HG03520 (cell line): ENCODE results near the gene INTS12.
"Not testable (repeated sequence)": the region's sequence is repeated elsewhere in the genome, so short reads cannot be mapped to it uniquely, and the experiment has no call there.

Experiments
- ATAC-seq: cut with Tn5 transposase; IDR thresholded peaks from one replicate; pipeline ENCODE4 v1.9.1; 2021; ENCODE audit warnings: mild to moderate bottlenecking, moderate library complexity; ENCODE audit not compliant: unreplicated experiment

Gene INTS12, protein sequence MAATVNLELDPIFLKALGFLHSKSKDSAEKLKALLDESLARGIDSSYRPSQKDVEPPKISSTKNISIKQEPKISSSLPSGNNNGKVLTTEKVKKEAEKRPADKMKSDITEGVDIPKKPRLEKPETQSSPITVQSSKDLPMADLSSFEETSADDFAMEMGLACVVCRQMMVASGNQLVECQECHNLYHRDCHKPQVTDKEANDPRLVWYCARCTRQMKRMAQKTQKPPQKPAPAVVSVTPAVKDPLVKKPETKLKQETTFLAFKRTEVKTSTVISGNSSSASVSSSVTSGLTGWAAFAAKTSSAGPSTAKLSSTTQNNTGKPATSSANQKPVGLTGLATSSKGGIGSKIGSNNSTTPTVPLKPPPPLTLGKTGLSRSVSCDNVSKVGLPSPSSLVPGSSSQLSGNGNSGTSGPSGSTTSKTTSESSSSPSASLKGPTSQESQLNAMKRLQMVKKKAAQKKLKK

DNA sequence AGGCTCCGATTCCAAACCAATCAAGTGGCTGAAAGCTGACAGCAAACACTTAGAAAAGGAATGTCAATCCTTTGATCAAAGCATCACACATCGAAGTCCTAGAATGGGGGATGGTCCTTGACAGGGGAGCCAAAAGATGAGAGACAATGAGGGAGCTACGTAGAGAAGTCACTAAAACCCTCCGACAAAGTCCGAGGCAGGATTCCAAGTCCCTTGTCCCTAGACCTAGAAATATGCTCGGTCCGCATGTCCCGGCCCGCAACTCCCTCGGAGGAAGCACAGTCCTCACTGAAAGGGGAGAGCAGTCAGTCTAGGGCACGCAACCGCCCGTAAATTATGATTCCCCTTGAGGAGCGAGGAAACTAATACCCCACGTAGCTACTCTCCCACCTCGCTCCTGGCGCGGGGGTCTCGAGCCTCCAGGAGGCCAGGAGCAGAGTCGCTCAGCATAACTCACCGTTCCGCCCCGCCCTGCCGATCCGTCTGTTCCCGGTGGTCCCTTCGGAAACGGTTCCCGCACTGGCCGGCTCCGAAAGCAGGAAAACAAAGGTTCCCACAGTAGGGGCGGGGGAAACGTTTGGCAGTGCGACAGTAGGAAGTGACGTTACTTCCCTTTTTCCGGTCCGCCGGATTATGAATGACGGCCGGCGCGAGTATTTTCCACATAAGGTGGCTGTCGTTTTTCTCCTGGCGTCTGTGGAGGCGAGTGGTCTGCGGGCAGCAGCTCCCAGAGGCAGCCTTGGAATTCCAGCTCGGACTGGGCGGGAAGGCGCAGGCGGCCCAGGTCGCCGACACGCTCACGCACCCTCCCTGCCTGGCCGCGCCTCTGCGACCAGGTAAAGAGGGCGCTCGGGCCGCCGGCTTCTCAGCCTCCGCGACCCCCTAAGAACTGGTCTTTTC is at the start of gene INTS12, which contains the start of gene GSTCD:
INTS12 (minus strand) TSS at position 509 of the 900 bp plus-strand sequence. CDS start 8,684 bp downstream, outside the sequence.
GSTCD (plus strand) TSS at position 604 of the 900 bp plus-strand sequence. CDS start 8,830 bp downstream, outside the sequence.
- peak; percentile 76 for ATAC-seq

DNA sequence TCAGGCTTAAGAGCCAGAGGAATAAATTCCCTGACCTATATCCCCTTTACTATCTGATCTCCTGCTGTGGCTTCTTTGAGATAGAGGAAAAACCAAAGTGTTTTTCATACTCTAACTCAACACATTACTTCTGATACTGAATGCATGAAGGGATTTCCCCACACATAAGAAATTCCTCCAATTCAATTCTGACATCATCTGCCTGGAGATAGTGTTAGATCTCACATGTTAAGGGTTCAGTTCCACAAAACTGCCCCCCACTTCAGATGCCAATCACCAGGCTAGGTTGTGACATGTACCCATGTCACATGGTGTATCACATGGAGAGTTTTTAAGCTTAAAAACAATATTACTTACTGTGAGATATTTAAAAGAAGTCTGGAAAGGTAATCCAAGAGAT is 46.9 kb upstream of the INTS12 start:
- no peak for ATAC-seq

DNA sequence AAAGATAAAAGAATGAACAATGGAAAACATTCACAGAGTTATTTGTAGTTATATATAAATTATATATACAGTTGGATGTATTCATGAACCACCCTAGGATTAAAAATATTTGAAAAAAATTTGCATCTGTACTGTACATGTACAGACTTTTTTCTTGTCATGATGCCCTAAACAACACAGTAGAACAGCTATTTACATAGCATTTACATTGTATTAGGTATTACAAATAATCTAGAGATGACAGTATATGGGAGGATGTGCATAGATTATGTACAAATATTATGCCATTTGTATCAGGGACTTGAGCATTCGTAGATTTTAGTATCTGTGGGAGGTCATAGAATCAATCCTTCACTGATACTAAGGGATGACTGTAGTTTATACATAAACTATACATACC is 44.9 kb upstream of the INTS12 start:
- no peak for ATAC-seq

DNA sequence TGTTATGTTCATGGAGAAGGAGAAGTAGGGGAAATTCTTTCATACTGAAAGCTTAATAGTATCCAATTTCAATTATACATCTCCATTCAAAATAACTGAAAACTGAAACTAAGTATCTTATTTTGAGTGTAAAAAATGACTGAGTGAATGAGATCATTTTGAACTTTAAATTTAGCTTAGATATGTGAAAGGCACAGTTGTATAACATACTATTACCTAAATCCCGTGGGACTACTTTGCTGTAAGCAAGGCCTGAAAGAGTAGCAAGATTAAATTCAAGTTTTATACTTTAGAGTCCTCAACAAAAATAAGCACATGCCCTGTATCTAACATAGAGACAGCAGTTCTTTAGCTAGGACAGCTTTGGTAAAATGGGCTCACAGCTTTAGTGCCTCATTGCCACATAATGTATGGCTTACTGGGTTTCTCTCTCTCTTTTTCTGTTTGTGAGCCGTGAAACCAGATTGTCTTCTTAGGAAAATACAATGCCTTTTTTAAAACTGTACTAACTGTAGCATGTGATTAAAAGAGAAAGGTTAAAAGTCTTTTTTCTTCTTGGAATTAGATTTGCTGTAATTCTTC is 43.3 kb upstream of the INTS12 start:
- no peak for ATAC-seq

DNA sequence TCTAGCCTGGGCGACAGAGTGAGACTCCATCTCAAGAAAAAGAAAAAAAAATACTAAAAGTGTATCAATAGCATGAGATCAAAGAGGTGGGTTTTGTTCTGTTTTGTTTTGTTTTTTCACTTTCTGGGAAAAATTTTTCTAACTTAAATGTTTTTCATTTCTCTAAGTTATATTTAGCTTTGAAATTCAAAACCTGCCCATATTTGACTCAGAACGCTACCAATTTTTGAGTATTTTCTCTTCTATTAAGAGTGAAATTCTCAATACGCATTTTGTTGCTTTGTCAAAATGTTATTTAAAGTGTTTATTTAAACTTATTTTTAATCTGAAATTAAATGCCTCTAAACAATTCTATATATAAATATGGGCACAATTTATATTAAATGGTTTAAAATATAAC is 39.7 kb upstream of the INTS12 start:
- no peak for ATAC-seq

DNA sequence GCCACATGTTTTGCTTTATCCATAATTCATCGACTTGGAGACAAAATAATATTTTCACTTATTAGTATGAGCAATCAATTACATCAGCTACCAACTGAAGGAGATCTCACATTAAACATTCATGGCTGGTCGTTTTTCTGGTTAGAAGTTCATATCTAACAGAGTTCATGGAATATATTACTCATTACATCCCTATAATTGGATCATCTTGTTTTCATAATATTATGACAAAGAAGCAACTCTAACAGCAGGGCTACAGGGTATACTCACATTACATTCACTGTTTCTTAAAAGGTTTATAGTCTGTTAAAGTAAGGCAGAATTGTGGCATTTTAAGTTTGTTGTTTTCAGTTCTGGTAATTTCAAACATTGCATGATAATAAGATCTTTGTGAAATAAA is 33.1 kb upstream of the INTS12 start:
- no peak for ATAC-seq

DNA sequence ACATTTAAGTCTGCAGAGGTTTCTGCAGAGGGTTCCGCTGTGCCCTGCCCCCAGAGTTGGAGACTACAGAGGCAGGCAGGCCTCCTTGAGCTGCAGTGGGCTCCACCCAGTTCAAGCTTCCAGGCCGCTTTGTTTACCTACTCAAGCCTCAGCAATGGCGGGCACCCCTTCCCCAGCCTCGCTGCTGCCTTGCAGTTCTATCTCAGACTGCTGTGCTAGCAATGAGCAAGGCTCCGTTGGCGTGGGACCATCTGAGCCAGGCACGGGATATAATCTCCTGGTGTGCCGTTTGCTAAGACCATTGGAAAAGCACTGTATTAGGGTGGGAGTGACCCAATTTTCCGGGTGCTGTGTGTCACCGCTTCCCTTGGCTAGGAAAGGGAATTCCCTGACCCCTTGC is 26.7 kb upstream of the INTS12 start:
- ATAC-seq, result not testable (repeated sequence)

DNA sequence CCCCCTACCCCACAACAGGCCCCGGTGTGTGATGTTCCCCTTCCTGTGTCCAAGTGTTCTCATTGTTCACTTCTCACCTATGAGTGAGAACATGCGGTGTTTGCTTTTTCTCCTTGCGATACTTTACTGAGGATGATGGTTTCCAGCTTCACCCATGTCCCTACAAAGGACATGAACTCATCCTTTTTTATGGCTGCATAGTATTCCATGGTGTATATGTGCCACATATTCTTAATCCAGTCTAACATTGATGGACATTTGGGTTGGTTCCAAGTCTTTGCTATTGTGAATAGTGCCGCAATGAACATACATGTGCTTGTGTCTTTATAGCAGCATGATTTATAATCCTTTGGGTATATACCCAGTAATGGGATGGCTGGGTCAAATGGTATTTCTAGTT is 21.4 kb upstream of the INTS12 start:
- ATAC-seq, result not testable (repeated sequence)

DNA sequence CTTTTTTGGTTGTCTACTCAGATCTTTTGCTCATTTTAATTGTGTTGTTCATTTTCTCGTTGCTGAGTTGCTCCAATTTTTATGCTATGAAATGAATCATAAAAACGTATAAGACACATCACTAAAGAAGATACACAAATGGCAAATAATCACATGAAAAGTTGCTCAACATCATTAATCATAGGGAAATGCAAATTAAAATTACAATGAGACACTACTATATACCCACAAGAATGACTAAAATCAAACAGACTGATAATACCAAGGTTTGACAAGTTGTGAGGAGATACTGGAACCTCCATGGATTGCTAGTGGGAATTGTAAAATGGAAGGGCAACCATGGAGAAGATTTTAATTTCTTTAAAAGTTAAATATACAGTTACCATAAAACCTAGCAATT is 17.1 kb upstream of the INTS12 start:
- ATAC-seq, result no peak

DNA sequence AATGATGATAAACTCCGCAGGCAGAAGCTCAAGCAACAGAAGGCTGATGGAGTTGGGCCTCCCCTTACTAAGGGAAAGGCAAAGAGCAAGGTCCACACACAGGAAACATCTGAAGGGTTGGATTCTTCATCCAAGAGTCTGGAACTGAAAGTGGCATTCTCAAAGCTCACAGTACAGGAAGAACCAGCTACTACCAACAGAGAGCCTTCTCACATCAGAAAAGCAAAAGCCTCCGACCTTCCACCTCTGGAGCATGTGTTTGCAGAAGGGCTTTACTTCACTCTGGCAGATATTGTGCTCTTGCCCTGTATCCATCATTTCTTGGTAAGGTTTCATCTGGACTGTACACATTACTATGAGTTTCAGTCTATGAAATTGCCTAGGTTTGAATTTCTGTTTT is 10.7 kb upstream of the INTS12 start:
- no peak for ATAC-seq

DNA sequence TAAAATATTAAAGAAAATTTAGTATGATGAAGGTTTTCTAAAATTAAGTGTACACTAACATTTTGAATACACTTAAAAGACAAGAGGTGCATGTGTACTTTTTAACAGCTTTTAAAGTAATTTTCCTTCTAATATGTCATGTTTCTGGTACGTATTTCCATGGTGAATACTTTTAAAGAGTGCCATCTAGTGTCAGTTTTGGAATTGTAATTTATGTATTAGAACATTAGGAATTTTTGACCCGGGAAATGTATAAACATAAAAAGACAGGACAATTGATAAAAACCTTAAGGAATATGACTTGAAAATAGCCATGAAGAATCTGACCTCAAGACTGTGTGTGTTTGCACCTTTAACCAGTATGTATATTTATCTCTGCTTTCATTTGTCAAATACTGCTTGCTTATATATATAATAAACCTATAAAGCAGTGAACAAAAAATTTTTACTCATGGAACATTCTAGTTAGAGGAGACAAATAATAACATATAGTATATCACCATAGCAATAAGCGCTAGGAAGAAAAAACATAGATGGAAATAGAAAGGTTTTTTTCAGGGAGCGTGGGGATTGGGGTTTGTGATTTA is 7.3 kb upstream of the INTS12 start:
- no peak for ATAC-seq

DNA sequence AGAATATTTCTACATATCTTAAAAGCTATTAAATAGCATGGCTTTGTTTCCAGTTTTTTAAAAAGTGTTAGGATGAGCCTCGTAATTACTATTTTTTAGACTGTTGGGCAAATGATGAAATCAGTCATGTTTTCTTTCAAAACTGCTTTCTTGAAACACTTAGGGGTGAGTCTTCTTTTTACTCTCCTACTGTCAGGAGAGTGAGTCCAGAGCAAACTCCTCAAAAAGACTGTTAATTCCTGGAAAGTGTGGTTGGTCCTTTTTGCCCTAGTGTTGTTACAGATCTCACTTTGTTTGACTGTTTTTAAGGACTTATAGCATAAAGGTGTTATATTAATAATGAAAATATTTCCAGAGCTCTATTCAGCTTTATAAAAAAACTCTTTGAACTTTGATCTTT is 6.4 kb upstream of the INTS12 start:
- no peak for ATAC-seq

DNA sequence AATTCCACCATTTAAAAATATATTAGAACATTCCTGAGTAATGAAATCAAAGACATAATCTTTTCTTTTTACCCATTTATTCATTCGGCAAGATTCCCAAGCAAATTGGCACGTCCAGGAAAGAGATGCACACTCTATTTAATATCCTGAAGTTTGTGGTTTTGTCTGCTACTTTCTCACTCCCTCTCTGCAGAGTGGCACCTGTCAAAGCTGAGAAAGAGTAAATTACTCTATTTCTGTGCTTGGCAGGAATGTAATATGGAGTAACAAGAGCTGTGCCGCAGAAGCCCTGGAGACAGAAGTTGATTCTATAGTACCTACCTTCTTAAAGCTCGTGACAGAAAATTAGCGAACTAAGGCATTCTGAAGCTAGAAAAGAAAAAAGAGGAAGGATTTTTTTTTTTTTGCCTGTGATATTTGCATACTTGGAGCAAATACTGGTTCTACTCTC is 5.6 kb upstream of the INTS12 start:
- ATAC-seq, result peak; percentile 62

DNA sequence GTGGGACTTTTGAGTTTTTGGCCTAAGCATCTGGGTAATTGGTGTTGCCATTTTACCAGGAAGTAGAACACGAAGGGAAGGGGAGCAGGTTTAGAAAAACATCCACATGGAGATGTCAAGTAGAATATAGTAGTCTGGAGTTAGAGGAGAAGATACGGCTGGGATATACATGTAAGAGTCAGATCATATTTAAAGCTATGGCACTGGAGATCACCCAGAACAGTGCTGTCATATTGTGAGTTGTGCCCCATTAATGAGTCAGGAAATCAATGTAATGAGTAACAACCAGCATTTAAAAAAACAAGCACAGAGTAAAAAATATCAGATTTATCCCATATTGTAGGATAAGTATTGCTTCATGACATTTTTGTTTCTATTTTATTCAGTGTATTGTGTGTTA is 4.3 kb upstream of the INTS12 start:
- no peak for ATAC-seq

DNA sequence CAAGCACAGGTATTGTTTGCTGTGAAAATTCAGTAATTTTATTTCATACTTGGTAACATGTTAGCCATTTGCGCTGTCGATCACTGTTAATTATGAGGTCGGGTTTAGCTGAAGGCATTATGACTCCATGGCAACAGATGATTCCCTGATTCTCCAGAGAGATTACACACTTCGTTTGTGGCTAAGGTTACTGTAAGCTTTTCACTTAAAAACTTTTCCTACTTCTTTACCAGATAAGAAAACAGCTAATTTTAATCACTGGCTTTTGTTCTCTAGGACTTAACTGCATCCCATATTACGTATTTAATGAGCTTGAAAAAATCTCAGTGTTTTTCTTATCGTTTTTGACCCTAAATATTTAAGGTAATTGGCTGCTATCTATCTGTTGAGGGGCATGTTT is 2.2 kb upstream of the INTS12 start:
- no peak for ATAC-seq

DNA sequence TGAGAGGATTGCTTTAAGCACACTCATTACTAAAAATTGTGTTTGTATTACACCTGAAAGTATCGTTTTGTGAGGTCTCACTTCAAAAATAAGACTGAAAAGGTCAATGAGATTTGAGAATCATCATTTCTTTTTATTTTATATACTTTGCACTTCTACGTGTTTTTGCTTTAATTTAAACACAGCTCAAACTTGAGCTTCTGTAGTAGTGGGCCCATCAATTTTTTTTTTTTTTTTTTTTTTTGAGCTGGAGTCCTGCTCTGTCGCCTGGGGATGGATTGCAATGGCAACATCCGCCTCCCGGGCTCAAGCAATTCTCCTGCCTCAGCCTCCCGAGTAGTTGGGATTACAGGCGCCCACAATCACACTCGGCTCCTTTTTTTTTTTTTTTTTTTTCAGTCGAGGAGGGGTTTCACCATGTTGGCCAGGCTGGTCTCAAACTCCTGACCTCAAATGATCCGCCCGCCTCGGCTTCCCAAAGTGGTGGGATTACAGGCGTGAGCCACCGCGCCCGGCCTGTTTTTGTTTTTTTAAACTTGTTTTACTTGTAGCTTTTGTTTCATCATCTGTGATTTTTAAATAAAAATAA is 1.6 kb upstream of the INTS12 start:
- no peak for ATAC-seq

DNA sequence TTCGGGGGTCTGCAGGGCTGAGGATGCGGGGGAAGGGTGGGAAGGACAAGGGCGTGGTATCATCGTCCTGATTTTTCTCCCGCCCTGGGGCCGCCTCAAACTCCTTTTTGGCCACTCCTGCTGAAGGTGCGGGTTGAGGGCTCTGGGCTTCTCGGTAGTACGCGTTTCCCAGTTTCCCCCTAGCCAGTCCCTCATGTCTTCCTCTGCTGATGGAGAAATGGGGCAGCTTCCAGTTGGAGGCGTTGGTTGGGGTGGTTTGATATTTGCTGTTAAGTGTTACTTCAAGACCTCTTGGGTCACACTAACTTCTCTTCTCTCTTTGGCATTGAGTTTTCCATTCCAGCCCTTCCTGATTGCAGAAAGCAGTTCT is 577 bp upstream of the INTS12 start:
- peak; percentile 31 for ATAC-seq

DNA sequence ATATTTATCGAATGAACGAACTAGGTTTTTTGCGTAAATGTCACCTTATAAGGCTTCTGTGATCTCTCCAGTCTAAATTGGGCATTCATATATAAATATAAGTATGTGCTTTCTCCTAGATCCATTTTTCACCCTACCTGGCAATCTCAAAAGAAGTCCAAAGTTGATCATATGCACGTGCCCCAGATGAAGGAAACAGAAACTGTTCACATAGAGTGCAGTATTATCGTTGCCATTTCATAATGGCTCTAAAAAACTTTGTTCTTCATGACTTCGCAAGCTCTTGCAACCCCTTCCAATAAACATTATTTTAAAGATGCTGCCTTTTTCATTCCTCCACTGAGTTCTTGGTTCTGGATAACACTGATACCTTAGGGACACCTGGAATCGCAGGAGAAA is 708 bp downstream of the INTS12 start:
- ATAC-seq, result no peak

DNA sequence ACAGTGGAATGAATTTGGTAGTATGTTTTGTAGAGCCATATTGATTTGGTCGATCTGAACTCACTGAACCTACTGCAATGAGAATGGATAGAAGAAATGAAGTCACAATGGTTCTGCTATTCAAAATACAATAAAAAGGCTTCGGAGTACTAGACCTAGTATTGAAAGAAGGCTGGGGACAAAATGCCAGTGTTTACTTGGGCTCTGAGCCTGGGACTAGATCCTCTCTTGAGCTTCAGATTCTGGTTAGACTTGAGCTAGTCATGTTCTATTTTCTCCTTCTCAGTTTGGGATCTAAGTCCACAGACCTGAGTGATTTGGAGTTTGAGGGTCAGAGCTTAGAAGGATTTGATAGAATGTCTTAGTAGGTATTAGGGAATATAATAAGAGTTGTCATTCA is 9.9 kb downstream of the INTS12 start:
- ATAC-seq, result no peak

DNA sequence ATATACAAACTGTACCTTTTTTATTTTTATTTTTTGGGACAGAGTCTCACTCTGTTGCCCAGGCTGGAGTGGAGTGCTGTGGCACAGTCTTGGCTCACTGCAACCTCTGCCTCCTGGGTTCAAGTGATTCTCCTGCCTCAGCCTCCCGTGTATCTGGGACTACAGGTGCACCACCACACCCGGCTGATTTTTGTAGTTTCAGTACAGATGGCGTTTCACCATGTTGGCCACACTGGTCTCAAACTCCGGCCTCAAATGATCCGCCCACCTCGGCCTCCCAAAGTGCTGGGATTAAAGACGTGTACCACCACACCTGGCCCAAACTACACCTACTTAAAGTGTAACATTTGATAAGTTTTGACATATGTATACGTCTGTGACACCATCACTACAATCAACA is 12.7 kb downstream of the INTS12 start:
- ATAC-seq, result not testable (repeated sequence)

DNA sequence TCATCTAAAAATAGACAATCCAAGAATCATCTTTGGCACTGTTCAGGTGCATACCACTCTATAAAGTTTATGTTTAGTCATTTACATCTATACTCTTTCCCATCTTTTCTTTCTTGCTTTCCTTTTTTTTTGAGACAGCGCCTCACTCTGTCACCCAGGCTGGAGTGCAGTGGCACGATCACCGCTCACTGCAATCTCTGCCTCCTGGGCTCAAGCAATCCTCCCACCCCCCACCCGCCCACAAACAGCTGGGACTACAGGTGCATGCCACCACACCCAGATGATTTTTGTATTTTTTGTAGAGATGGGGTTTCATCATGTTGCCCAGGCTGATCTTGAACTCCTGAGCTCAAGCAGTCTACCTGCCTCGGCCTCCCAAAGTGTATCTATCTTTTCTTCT is 13.7 kb downstream of the INTS12 start:
- not testable (repeated sequence) for ATAC-seq
